Body of pancreas (tissue), 4 donors: ENCODE data around the gene ITGA8. TPM values are rescaled to one million over a fixed set of nuclear protein-coding genes. Genes with fewer than 3 reads are reported as not detected.

ENCODE experiments used
- ATAC-seq: fragments of 150-250 bp; one replicate; pipeline ENCODE4 v1.9.1; 2016
- DNase-seq, 4 donors: peaks; one replicate each; pipeline ENCODE4 v3.0.0-alpha.2; 2019
- H3K27ac ChIP-seq, 4 donors: fragments of 200-600 bp; sonication (generic); 1 replicate in 3 of 4; 2 replicates in 1 of 4; pipeline versions ENCODE4 v1.5.1 to v1.6.1; 2016 to 2019; ENCODE audit warnings: mild to moderate bottlenecking in 1 of 4, mixed read lengths in 1 of 4, moderate library complexity in 1 of 4
- H3K27me3 ChIP-seq, 2 donors: fragments of 200-600 bp; sonication (generic); one replicate each; pipeline ENCODE4 v1.6.0; 2016; ENCODE audit warnings: mild to moderate bottlenecking in 1 of 2
- H3K36me3 ChIP-seq, 2 donors: fragments of 200-600 bp; sonication (generic); replicated peaks in 1 of 2; 2 replicates each; pipeline ENCODE4 v1.5.1; 2016; ENCODE audit warnings: low read depth in 2 of 2; ENCODE audit not compliant: insufficient read depth in 1 of 2
- H3K4me1 ChIP-seq: fragments of 200-600 bp; sonication (generic); one replicate; pipeline ENCODE4 v1.6.0; 2016
- H3K4me3 ChIP-seq, 2 donors: fragments of 200-600 bp; sonication (generic); 1 replicate in 1 of 2; 2 replicates in 1 of 2; pipeline ENCODE4 v1.5.1; 2016 to 2019
- H3K9me3 ChIP-seq, 3 donors: fragments of 200-600 bp; sonication (generic); 1 replicate in 2 of 3; 2 replicates in 1 of 3; pipeline ENCODE4 v1.5.1; 2016
- POLR2A ChIP-seq, 3 donors: fragments of 450-650 bp; IDR thresholded peaks; one replicate each; pipeline ENCODE4 v1.6.1; 2016; ENCODE audit warnings: antibody characterized with exemption in 3 of 3, mild to moderate bottlenecking in 2 of 3
- WGBS, 2 donors: methylation state at CpG; one replicate each; pipeline ENCODE4 v1.1.5; 2017; 5-methylcytosine and 5-hydroxymethylcytosine counted together
- intact Hi-C: fragments of 100-400 bp; cut with DNase I; formaldehyde crosslinking; loops from one replicate; pipeline ENCODE4 v1.15.1; 2023
- total RNA-seq, 2 donors: library from RNA; depleted of rRNA; stranded (reverse); fragments of >200 nt; gene quantifications; one replicate each; pipeline ENCODE4 v1.1.0, GENCODE V29; 2016
- TF ChIP-seq, protein P1 (sequence below), 7 experiments: fragments of 450-650 bp in 4 of 7; fragments of 200-600 bp in 3 of 7; sonication (generic) in 3 of 7; IDR thresholded peaks; one replicate each; pipeline ENCODE4 v1.5.1; 2016 to 2019; ENCODE audit warnings: antibody characterized with exemption in 7 of 7

Gene ITGA8
- total RNA-seq, 2 donors from 2014 or later = 0.66 to 0.78 TPM

DNA sequence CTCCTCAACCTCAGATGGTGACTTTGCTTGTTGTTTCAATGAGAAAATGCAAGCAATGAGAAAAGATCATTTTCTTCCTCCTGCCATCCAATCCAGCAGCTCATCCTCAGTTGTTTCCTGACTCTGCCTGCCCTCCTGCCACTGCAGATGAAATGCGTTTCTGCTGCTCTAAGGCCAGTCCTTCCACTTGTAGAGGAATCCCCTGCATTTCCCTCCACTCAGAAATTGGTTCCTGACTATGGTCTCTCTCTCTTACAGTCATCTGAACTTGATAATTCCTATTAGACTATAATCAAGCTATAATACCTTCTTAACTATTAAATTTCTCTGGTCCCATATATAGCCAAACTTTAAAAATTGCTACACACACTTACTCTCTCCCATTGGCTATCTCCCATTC, 14.4 kb downstream of the ITGA8 start:
- no peaks in the 10 kb centered on the region for H3K36me3 ChIP-seq
- H3K4me3 ChIP-seq = no peak overlapping the region
- DNase-seq (no peak), ATAC-seq (no peak)
- H3K27ac ChIP-seq = no peak overlapping the region
- H3K27me3 ChIP-seq = no peaks in the 10 kb centered on the region
- intact Hi-C loops = no loop called here
- no peak for TF ChIP-seq POLR2A (IDR thresholded peaks at IDR 0.05)
- TF ChIP-seq, protein P1, sequence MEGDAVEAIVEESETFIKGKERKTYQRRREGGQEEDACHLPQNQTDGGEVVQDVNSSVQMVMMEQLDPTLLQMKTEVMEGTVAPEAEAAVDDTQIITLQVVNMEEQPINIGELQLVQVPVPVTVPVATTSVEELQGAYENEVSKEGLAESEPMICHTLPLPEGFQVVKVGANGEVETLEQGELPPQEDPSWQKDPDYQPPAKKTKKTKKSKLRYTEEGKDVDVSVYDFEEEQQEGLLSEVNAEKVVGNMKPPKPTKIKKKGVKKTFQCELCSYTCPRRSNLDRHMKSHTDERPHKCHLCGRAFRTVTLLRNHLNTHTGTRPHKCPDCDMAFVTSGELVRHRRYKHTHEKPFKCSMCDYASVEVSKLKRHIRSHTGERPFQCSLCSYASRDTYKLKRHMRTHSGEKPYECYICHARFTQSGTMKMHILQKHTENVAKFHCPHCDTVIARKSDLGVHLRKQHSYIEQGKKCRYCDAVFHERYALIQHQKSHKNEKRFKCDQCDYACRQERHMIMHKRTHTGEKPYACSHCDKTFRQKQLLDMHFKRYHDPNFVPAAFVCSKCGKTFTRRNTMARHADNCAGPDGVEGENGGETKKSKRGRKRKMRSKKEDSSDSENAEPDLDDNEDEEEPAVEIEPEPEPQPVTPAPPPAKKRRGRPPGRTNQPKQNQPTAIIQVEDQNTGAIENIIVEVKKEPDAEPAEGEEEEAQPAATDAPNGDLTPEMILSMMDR (IDR thresholded peaks at IDR 0.05) = no peak
- no peaks in the 10 kb centered on the region for H3K9me3 ChIP-seq
- no peaks in the 10 kb centered on the region for H3K4me1 ChIP-seq
- 30 to 55% methylated on average over 1 of the region's 1 CpG for WGBS, 2 donors

DNA sequence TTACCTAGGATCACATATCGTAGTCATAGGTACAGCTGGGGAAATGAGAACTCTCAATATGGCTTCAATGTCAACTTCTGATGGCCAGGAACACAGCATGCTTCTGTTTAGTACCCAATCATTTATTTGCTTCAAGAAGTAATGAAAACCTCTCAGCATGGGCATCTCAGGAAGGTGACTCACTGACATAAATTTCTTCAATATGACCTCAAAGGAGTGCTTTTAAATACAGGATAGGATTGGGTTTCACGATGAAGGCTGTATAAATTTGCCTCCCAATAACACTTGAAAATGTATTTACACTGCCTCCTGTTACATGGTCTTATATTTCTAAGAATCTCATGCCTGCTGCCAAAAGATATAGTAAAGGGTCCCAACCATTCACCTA, 15.1 kb downstream of the ITGA8 start:
- no peaks in the 10 kb centered on the region for H3K36me3 ChIP-seq
- H3K4me3 ChIP-seq = no peak overlapping the region
- ATAC-seq = no peak
- intact Hi-C loops = no loop called here
- no peak for DNase-seq
- WGBS, 2 donors = 62 to 64% methylated on average over 2 of the region's 2 CpGs
- TF ChIP-seq, protein P1 (IDR thresholded peaks at IDR 0.05) = no peak
- TF ChIP-seq POLR2A (IDR thresholded peaks at IDR 0.05) = no peak
- H3K27ac ChIP-seq = no peak overlapping the region
- no peaks in the 10 kb centered on the region for H3K4me1 ChIP-seq
- no peaks in the 10 kb centered on the region for H3K27me3 ChIP-seq
- H3K9me3 ChIP-seq = no peaks in the 10 kb centered on the region

DNA sequence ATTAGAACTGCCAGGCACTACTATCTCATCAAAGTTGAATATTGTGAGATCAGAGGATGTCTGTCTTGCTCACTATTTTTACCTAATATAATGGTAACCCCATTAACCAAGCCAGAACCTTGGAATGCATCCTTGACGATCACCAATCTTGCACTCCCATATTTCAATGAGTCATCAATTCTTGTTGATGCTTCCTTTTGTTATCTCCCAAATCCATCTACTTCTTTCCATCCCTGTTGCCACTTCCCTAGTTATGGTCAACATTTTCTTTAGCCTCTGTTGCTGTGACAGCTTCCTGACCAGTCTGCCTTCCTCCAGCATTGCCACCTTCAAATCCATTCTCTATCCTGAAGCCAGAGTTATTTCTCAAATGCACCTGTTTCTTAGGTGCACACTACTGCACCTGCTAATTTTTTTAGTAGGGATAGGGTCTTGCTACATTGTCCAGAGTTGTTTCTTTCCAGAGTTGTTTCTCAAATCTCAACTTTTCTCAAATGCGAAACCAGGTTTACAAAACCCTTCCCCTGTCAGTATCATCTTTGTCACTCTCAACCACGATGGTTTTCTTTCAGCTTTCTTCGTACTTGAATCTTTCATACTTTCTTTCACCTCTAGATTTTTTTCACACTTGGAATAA, 15.7 kb downstream of the ITGA8 start:
- H3K36me3 ChIP-seq = no peaks in the 10 kb centered on the region
- H3K27ac ChIP-seq = no peak overlapping the region
- intact Hi-C loops = no loop called here
- ATAC-seq (no peak), DNase-seq (no peak)
- H3K4me3 ChIP-seq = no peak overlapping the region
- no peaks in the 10 kb centered on the region for H3K4me1 ChIP-seq
- H3K27me3 ChIP-seq = no peaks in the 10 kb centered on the region
- TF ChIP-seq, protein P1 (IDR thresholded peaks at IDR 0.05) = no peak
- no peak for TF ChIP-seq POLR2A (IDR thresholded peaks at IDR 0.05)
- 60 to 73% methylated on average over 4 of the region's 4 CpGs for WGBS, 2 donors
- H3K9me3 ChIP-seq = no peaks in the 10 kb centered on the region

DNA sequence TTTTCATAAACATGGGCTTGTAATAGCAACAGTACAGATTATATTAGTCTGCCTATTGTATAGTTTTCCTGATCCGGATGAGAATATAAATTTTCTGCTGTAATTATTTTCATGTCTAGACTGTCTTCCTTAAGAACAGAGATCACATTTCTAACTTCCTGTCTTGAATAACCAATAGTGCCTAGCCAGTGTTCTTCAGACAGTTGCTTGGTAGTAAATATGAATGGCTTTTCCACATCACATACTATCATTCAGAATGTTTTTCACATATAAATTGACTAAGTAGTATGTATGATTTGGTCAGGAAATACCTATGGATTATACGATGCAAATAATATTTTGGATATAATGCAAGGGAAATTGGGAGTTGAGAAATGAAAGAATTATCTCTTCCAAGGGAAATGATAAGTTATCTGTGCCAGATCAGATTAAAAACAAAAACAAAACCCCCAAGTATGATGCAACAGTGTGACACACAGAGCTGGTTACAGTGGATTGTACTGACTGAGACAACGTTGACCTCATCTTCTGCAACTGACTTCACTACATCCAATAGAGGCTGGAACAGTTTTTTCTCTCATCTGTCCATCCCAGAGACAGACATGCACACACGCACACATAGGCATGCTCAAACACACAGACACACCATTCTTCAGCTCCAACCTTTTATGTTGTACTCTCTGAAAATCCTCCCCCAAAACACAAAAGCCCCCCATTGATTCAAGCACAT, 16.4 kb downstream of the ITGA8 start:
- Histone ChIP-seq H3K27me3 (no peaks in the 10 kb centered on the region), H3K9me3 (no peaks in the 10 kb centered on the region), H3K36me3 (no peaks in the 10 kb centered on the region), H3K4me1 (no peaks in the 10 kb centered on the region), H3K27ac (no peak overlapping the region), H3K4me3 (no peak overlapping the region)
- WGBS, 2 donors = 60 to 63% methylated on average over 4 of the region's 4 CpGs
- ATAC-seq = no peak
- TF ChIP-seq, protein P1 (IDR thresholded peaks at IDR 0.05) = no peak
- no peak for TF ChIP-seq POLR2A (IDR thresholded peaks at IDR 0.05)
- intact Hi-C loops = no loop called here
- DNase-seq = no peak
